GM12878 (cell line): ENCODE data around the gene PDK3.

Experiments used
- ATF3 ChIP-seq: IDR thresholded peaks from 2 replicates; pipeline ENCODE4 v1.6.1; 2011; ENCODE audit warnings: low read depth, mild to moderate bottlenecking, low read length, moderate library complexity, borderline replicate concordance; ENCODE audit errors: extremely low read depth
- CEBPB ChIP-seq, 2 experiments: fragments of 150-350 bp in 1 of 2; IDR thresholded peaks; 2 replicates each; pipeline ENCODE4 v1.6.1; 2012 to 2014; ENCODE audit warnings: low read depth in 2 of 2, low read length in 2 of 2, borderline replicate concordance in 1 of 2, inconsistent platforms in 1 of 2
- CREB1 ChIP-seq: IDR thresholded peaks from 2 replicates; pipeline ENCODE4 v1.6.1; 2012; ENCODE audit warnings: low read depth, mild to moderate bottlenecking, inconsistent platforms
- CTCF ChIP-seq, 3 experiments: IDR thresholded peaks in 2 of 3; conservative IDR thresholded peaks in 1 of 3; 2 replicates each; pipeline ENCODE4 v1.5.1; 2011; ENCODE audit warnings: low read depth in 3 of 3, low read length in 3 of 3, mild to moderate bottlenecking in 3 of 3, control low read depth in 2 of 3, moderate library complexity in 2 of 3, inconsistent platforms in 1 of 3, mixed read lengths in 1 of 3; ENCODE audit not compliant: control insufficient read depth in 2 of 3, insufficient read depth in 1 of 3; ENCODE audit errors: extremely low read depth in 1 of 3
- HCFC1 ChIP-seq: fragments of 150-350 bp; IDR thresholded peaks from 2 replicates; pipeline ENCODE4 v1.6.1; 2014; ENCODE audit warnings: low read length
- HDAC6 ChIP-seq: fragments of 200-600 bp; sonication (generic); IDR thresholded peaks from one replicate; pipeline ENCODE4 v1.8.0; 2017; ENCODE audit warnings: antibody characterized with exemption; ENCODE audit not compliant: unreplicated experiment
- POLR2AphosphoS5 ChIP-seq: IDR thresholded peaks from 2 replicates; pipeline ENCODE4 v1.6.1; 2011; ENCODE audit warnings: mild to moderate bottlenecking, low read length, inconsistent platforms
- RB1 ChIP-seq: fragments of 450-650 bp; formaldehyde crosslinking; IDR thresholded peaks from 2 replicates; pipeline ENCODE4 v1.6.1; 2017; ENCODE audit warnings: mild to moderate bottlenecking, borderline replicate concordance
- SPI1 ChIP-seq: IDR thresholded peaks from 2 replicates; pipeline ENCODE4 v1.6.1; 2011; ENCODE audit warnings: low read depth, mild to moderate bottlenecking, low read length, moderate library complexity, borderline replicate concordance; ENCODE audit not compliant: insufficient read depth

DNA sequence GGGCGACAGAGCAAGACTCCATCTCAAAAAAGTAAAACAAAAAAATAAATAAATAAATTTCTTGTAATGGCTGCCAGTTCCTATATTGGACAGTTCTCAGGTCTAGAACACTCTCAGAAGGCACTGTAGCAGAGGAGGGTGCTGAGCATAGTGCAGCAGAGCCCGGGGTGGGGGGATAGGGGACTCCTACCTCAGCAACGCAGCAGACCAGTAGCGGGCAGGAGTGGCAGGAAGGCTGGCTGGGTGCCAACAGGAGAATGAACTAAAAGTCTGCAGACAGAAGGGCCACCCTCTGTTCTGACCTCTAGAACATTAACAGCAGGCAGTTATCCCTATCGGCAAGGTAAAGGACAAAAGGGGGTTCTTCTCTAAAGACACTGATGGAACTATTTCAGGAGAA lies 20.2 kb downstream of the PDK3 start:
- TF ChIP-seq RB1: no peak
- no peak for TF ChIP-seq CTCF (IDR thresholded peaks at IDR 0.05 in 2 of 3, conservative IDR thresholded peaks at IDR 0.05 in 1 of 3; ENCODE audit: control insufficient read depth in 2 of 3, extremely low read depth in 1 of 3, insufficient read depth in 1 of 3, low read depth in 3 of 3, low read length in 3 of 3)
- no peak for TF ChIP-seq SPI1
- no peak for TF ChIP-seq CREB1
- no peak for TF ChIP-seq HCFC1
- no peak for TF ChIP-seq POLR2AphosphoS5
- no peak for TF ChIP-seq HDAC6
- TF ChIP-seq ATF3: no peak
- no peak for TF ChIP-seq CEBPB (IDR thresholded peaks at IDR 0.05; ENCODE audit: borderline replicate concordance in 1 of 2, low read depth in 2 of 2, low read length in 2 of 2)
